ENCODE results near the gene FHL1. TPM values are rescaled to one million over a fixed set of nuclear protein-coding genes. Genes with fewer than 3 reads are reported as not detected.

FHL1 gene
- total RNA-seq, 4 donors from 2014 or later = 85.9 to 140 (median 107) TPM

GRCh38 chrX:136170139-136170800 lies 22.9 kb downstream of the FHL1 start:
- 64 to 67% methylated on average over 9 of the region's 9 CpGs for WGBS, 2 donors
- no peak overlapping the region for H3K4me3 ChIP-seq (ENCODE audit: low read depth, poor library complexity, severe bottlenecking)
- no peak for DNase-seq (ENCODE audit: low spot score in 2 of 2)
- TF ChIP-seq CTCF (IDR thresholded peaks at IDR 0.05) = no peak
- no peak for TF ChIP-seq POLR2A (IDR thresholded peaks at IDR 0.05)
- intact Hi-C loops (cut with DNase I; ENCODE audit: low total_unique reads) = no loop called here

- WGBS, 2 donors = 13 to 43% methylated on average over 1 of the region's 1 CpG
- no peak overlapping the region for H3K4me3 ChIP-seq (ENCODE audit: low read depth, poor library complexity, severe bottlenecking)
- intact Hi-C loops (cut with DNase I; ENCODE audit: low total_unique reads) = no loop called here
- DNase-seq (ENCODE audit: low spot score in 2 of 2) = no peak
- TF ChIP-seq POLR2A (IDR thresholded peaks at IDR 0.05) = no peak
- no peak for TF ChIP-seq CTCF (IDR thresholded peaks at IDR 0.05)
These were observed 24.1 kb downstream of the FHL1 start for GRCh38 chrX:136171420-136171819.

GRCh38 chrX:136176399-136176825 lies 29.1 kb downstream of the FHL1 start:
- intact Hi-C loops (cut with DNase I; ENCODE audit: low total_unique reads) = no loop called here
- TF ChIP-seq POLR2A (IDR thresholded peaks at IDR 0.05) (no peak), CTCF (IDR thresholded peaks at IDR 0.05) (no peak)
- no peak for DNase-seq (ENCODE audit: low spot score in 2 of 2)
- H3K4me3 ChIP-seq (ENCODE audit: low read depth, poor library complexity, severe bottlenecking) = no peak overlapping the region
- 29 to 43% methylated on average over 2 of the region's 2 CpGs for WGBS, 2 donors

- no peak overlapping the region for H3K4me3 ChIP-seq (ENCODE audit: low read depth, poor library complexity, severe bottlenecking)
- WGBS, 2 donors = 65 to 72% methylated on average over 4 of the region's 4 CpGs
- TF ChIP-seq POLR2A (IDR thresholded peaks at IDR 0.05) (no peak), CTCF (IDR thresholded peaks at IDR 0.05) (no peak)
- DNase-seq (ENCODE audit: low spot score in 2 of 2) = no peak
- intact Hi-C loops (cut with DNase I; ENCODE audit: low total_unique reads) = no loop called here
These were observed 31.8 kb downstream of the FHL1 start for GRCh38 chrX:136179133-136179532.

- intact Hi-C loops (cut with DNase I; ENCODE audit: low total_unique reads) = no loop called here
- no peak overlapping the region for H3K4me3 ChIP-seq (ENCODE audit: low read depth, poor library complexity, severe bottlenecking)
- TF ChIP-seq POLR2A (IDR thresholded peaks at IDR 0.05) (no peak), CTCF (IDR thresholded peaks at IDR 0.05) (no peak)
- DNase-seq (ENCODE audit: low spot score in 2 of 2) = no peak
- 47 to 61% methylated on average over 3 of the region's 3 CpGs for WGBS, 2 donors
These were observed 35.1 kb downstream of the FHL1 start for GRCh38 chrX:136182414-136182813.

- intact Hi-C loops (cut with DNase I; ENCODE audit: low total_unique reads) = no loop called here
These were observed 35.8 kb downstream of the FHL1 start for GRCh38 chrX:136183172-136183571.

More at GRCh38 chrX:136183172-136183571, 35.8 kb downstream of the FHL1 start:
- H3K4me3 ChIP-seq (ENCODE audit: low read depth, poor library complexity, severe bottlenecking) = no peak overlapping the region
- TF ChIP-seq POLR2A (IDR thresholded peaks at IDR 0.05) (no peak), CTCF (IDR thresholded peaks at IDR 0.05) (no peak)
- DNase-seq (ENCODE audit: low spot score in 2 of 2) = no peak
- WGBS, 2 donors = 65 to 88% methylated on average over 4 of the region's 4 CpGs

Data from lower leg skin (tissue), 4 donors.